HG02870 (cell line): ENCODE results near the gene RABAC1.

ENCODE experiments used
- ATAC-seq: cut with Tn5 transposase; IDR thresholded peaks from one replicate; pipeline ENCODE4 v1.9.1; 2021; ENCODE audit warnings: mild to moderate bottlenecking, moderate library complexity; ENCODE audit not compliant: unreplicated experiment

RABAC1 gene

GRCh38 chr19:41929536-41930071 lies 29.5 kb downstream of the RABAC1 start:
- no peak for ATAC-seq

- ATAC-seq, result no peak
Observed at GRCh38 chr19:41928754-41929535, 30.2 kb downstream of the RABAC1 start.

GRCh38 chr19:41928221-41928683 lies 30.9 kb downstream of the RABAC1 start, which contains the start of gene ERFL:
TSS of gene ERFL (minus strand) at chr19:41928449. CDS start at chr19:41912919, 15,530 bp downstream.
- no peak for ATAC-seq

GRCh38 chr19:41927497-41928192 lies 31.5 kb downstream of the RABAC1 start:
- ATAC-seq, result no peak

- ATAC-seq, result no peak
Observed at GRCh38 chr19:41926763-41927496, 32.2 kb downstream of the RABAC1 start.

- no peak for ATAC-seq
Observed at GRCh38 chr19:41926028-41926762, 32.9 kb downstream of the RABAC1 start.

GRCh38 chr19:41925208-41926003 lies 33.7 kb downstream of the RABAC1 start:
- no peak for ATAC-seq

GRCh38 chr19:41924151-41925145 lies 34.7 kb downstream of the RABAC1 start:
- ATAC-seq, result no peak

GRCh38 chr19:41923045-41923788 lies 35.9 kb downstream of the RABAC1 start:
- ATAC-seq, result no peak

GRCh38 chr19:41922585-41922984 lies 36.5 kb downstream of the RABAC1 start:
- no peak for ATAC-seq

GRCh38 chr19:41921577-41922576 lies 37.2 kb downstream of the RABAC1 start:
- no peak for ATAC-seq

GRCh38 chr19:41920882-41921576 lies 38.1 kb downstream of the RABAC1 start:
- ATAC-seq, result no peak

- no peak for ATAC-seq
Observed at GRCh38 chr19:41919948-41920712, 39.0 kb downstream of the RABAC1 start.

GRCh38 chr19:41918653-41919244 lies 40.4 kb downstream of the RABAC1 start:
- no peak for ATAC-seq

- ATAC-seq, result no peak
Observed at GRCh38 chr19:41918095-41918494, 41.0 kb downstream of the RABAC1 start.
